ENCODE measurements around the gene RFC1.

- TF ChIP-seq POLR2AphosphoS5 (IDR thresholded peaks at IDR 0.05): no peak
- TF ChIP-seq CTCF (IDR thresholded peaks at IDR 0.05; ENCODE audit: poor library complexity, severe bottlenecking): no peak
These were observed 39.6 kb downstream of the RFC1 start for GRCh38 chr4:39326468-39326977.

All from neural cell (in vitro differentiated cells).